GM21381 (cell line): ENCODE results near the gene WDR33.
A peak's percentile ranks its signal among the peaks of the same experiment; 100 is the strongest.

Experiments
- ATAC-seq: cut with Tn5 transposase; IDR thresholded peaks from one replicate; pipeline ENCODE4 v1.9.1; 2021; ENCODE audit warnings: mild to moderate bottlenecking, moderate library complexity; ENCODE audit not compliant: unreplicated experiment

The WDR33 gene

DNA sequence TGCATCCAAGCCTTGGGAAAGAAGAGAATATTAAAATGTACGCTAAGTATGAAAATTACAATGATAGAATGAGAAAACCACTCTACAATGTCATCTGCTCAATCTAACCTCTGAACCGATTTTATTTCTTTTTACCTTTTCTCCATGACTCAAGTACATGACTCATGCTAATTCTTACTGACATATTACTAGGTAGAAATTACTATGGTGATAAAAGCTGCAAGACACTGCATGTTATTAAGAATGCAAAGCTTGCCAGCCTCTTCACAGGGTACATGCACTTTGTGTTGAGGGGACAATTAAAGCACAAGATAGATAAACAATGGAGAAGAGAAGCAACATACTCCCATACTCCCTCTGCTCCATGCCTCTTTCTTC is 89.0 kb downstream of the WDR33 start:
- no peak for ATAC-seq

DNA sequence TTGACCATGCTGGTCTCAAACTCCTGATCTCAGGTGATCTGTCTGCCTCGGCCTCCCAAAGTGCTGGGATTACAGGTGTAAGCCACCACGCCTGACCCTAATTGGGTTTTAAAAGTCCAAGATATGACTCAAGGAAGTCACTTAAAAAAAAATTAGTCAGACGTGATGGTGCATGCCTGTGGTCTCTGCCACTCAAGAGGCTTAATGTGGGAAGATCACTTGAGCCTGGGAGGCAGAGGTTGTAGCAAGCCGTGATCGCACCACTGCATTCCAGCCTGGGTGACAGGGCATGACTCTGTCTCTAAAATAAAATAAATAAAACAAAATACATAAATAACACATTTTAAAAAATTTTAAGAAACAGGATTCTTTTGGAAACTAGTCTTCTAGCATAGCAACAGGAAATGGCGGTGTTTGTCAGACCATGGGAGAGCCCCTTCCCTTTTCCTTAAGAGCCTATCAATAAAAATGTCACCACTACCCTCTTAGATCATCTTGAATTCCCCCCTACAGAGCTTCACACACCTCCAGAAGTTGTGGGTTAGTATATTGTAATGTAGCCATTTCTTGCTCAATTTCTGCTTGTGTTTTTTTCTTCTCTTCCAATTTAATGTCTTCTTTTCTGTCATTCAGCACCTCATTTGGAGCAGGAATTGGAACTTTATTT is 89.5 kb downstream of the WDR33 start:
- no peak for ATAC-seq

GRCh38 chr2:127719301-127720218 is 91.4 kb downstream of the WDR33 start:
- ATAC-seq = no peak

GRCh38 chr2:127718271-127718670 is 92.7 kb downstream of the WDR33 start:
- ATAC-seq = no peak

DNA sequence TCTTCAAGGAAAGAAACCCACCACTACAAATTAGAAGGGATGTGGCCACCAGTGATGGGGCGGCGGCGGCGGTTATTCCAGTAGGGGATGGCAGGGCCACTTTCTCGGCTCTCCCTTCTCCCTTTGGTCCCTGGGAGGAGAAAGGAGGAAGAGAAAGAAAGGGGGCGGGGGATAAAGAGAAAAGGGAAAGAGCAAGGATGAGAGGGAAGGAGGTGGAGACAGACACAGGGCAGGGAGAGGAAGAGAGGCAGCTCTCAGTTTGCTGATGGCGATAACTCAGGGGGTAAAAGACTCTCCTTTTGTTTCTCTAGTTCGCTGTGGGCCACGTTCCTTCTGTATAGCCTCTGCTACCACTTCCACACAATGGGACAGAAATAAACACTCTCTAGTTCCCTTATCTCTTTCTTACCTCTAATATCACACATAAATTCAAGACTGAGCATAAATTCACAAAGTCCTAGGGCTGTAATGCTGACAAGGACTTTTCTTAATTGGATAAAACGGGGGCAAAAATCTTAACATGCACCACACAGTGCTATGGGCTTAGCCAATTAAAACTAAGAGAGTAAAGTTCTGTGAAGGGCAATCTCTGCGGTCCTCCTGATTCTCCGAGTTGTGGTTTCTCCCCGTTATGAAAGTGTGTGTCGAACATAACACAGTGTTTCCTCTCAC is 95.1 kb downstream of the WDR33 start:
- ATAC-seq = no peak

GRCh38 chr2:127713562-127713961 is 97.4 kb downstream of the WDR33 start:
- no peak for ATAC-seq

DNA sequence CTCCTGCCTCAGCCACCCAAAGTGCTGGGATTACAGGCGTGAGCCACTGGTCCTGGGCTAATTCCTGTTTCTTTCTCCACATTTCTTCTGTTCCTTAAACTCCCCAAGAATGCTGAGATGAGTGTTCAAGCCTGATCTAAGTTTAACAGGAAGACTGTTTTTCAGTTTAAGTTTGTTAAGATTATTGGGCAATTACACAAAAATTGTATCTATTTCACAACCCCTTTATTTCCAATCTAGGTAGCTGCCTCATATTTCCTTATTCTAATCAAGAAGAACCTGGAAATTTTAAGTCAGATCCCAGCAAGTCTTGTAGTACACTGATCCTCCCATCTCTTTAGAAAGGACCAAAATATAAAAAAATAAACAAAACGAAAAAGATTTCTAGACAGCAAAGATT is 98.0 kb downstream of the WDR33 start:
- no peak for ATAC-seq

DNA sequence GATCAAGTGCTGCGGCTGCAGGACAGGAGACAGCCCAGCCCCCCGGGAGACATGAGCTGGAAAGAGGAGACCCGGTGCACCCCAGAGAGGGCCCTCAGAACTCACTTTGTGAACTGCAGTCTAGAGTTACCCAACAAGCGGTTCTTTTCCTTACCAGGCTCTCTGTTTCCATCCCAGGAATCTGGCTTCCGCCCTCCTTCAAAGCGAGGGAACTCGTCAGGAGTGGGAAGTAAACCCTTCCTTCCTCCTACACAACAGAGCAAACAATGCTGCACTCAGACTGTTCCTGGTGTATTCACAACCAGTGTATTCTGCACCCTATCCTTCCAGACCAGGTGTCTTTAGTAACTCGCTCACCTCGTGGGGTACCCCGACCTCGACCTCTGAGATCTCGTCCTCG is 101.6 kb downstream of the WDR33 start:
- ATAC-seq = no peak

DNA sequence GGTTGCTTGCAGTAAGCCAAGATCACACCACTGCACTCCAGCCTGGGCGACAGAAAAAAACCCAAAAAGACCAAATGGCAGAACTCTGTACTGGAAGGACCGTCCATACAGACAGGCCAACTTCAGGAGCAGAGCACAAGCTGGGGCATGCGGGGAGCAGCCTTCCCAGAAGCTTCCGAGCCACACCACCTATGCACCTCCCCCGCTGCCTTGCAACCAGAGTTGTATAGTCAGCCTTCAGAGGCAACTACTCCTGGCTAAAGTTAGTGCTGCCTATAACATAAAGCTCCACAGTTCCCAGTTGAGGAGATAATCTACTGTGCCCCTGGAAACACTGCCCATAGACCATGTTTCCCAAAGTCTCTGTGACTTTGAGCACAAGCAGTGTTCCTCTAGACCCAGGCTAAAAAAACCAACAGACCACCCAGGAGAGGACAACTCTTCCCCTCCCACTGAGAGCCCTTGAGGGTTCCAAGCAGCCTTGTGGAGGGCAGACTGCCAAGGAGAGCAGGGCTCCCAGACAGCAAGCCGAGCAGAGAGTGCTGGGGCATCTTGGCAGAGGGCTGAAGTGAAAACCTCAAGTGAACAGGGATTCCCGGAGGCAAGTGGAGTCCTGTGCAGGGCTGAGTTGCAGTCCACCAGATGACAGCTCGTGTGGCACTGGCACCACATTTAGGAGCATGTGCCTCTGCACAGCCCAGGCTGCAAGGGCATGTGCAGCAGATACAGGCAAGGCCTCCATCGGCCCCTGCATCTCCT is 102.9 kb downstream of the WDR33 start:
- ATAC-seq = no peak

DNA sequence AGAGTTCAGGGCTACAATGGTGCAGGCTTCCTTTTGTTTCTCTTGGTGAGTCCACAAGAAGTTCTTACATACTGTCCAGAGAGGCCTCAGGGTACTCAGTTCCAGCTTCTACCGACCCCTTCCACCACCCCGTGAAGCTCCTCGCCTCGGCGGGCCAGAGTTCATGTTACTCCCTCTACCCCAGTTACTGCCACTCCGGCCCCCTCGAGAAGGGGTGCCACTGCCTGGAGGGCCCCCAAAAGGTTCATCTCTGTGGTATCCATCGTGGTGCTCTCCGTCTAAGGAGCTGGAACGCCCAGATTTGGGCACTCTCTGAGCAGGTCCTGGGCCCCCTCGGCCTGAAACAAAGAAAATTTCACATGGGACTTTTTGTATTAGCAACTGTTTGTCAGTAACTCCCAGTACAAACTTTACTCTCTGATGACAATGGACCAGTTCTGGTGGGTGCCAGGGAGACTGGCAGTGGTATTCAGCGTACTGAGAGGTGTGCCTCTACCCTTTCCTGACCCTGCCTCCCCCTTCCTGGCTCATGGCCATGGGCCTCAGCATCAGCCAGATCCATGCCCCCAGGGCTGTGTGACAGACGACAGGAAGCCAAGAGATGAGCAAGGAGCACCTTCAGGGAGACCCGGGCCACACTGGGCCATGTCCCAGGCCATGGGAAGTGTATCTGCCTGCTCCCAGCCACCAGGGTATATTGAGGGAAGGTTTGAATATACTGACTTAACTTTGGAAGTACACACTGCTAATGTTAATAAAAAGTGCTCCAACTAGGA is 104.6 kb downstream of the WDR33 start:
- ATAC-seq = no peak

DNA sequence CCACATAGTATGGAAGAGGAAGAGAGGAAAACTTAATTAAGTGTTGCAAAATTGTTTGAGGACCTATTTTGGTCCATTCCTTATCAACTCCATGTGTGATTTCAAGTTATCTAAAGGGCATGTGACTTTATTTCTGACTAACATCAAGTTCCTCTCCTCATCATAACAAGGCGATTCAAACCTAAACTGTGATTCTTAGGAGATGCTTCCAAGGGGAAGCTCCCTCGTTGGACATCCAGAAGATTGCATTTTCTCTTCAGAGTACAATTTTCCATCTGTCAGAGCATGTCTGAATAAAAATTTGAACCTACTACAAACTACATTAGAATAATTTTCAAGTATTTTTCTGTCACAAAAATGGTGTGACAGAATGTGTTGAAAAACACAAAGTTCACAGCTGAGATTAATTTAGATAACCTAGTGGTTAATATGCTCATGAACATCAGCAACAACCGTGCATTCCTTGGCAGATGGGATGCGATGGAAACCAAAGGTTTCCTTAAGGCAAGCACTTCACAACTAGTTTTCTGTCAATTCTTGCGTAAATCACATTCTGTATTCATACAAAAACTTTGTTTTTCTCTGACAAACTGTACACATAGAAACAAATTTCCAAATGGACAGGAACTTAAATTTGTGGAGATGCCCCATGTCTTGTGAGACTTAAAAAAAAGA is 105.4 kb downstream of the WDR33 start:
- ATAC-seq = no peak

- no peak for ATAC-seq
Observed at GRCh38 chr2:127704641-127705390, 106.2 kb downstream of the WDR33 start.

GRCh38 chr2:127703282-127703681 is 107.7 kb downstream of the WDR33 start:
- no peak for ATAC-seq

GRCh38 chr2:127702395-127703009 is 108.5 kb downstream of the WDR33 start:
- no peak for ATAC-seq

DNA sequence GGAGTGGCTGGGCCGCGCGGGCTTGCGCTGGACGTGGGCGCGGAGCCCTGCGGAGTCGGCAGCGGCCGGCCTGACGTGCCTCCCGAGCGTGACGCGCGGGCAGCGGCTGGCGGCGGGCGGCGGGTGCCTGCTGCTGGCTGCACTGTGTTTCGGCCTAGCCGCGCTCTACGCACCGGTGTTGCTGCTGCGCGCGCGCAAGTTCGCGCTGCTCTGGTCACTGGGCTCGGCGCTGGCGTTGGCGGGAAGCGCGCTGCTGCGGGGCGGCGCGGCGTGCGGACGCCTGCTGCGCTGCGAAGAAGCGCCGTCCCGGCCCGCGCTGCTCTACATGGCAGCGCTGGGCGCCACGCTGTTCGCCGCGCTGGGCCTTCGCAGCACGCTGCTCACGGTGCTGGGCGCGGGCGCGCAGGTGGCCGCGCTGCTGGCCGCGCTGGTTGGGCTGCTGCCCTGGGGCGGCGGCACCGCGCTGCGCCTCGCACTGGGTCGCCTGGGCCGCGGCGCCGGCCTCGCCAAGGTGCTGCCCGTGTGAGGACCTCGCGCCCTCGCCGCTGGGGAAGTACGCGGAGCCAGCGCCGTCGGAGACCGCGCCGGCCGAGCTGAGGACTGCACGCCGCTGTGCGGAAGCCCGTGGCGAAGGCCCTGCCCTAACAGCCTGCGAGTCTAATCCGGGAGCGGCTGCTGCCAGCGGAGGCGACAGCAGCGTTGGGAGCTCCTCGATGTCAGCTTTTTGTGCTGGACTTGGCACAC is 109.1 kb downstream of the WDR33 start:
- ATAC-seq = peak; percentile 47

- peak; percentile 57 for ATAC-seq
Observed at GRCh38 chr2:127701193-127701650, 109.7 kb downstream of the WDR33 start, which contains the start of gene SFT2D3. SFT2D3 (plus strand) TSS chr2:127701497; CDS start chr2:127701529, 32 bp downstream.

GRCh38 chr2:127700527-127701192 is 110.3 kb downstream of the WDR33 start:
- peak; percentile 59 for ATAC-seq
